Measurements from ENCODE around the gene ZNF566. TPM values are rescaled to one million over a fixed set of nuclear protein-coding genes. Genes with fewer than 3 reads are reported as not detected.

ZNF566 gene
- total RNA-seq, 3 donors from 2014 or later (not counting 1 experiment from before 2014, with no cell fraction given), result 7.9 to 16.0 (median 12.4) TPM

- no peak for ATAC-seq
- Histone ChIP-seq H3K4me3 (ENCODE audit: low read length) (peak overlapping the region; percentile 89), H3K36me3 (ENCODE audit: control insufficient read depth, insufficient read depth, low read length) (no peaks in the 10 kb centered on the region), H3K9me3 (ENCODE audit: control insufficient read depth, insufficient read depth, low read length) (peaks cover 8% of the 10 kb centered on the region), H3K27ac (ENCODE audit: low read length) (peak overlapping the region; percentile 91), H3K4me1 (ENCODE audit: control insufficient read depth, insufficient read depth, low read length) (peaks cover 15% of the 10 kb centered on the region), H3K27me3 (ENCODE audit: control insufficient read depth, insufficient read depth, low read length) (peaks cover 7% of the 10 kb centered on the region)
- Mint-ChIP-seq H3K4me3 (peak overlapping the region; percentile 98), H3K27me3 (ENCODE audit: low read depth in 2 of 2) (peaks cover 15 to 18% of the 10 kb centered on the region in 2 donors), H3K9me3 (no peaks in the 10 kb centered on the region), H3K4me1 (peaks cover 21 to 28% of the 10 kb centered on the region in 2 donors), H3K27ac (peak overlapping the region; percentile 94 to 99), H3K36me3 (no peaks in the 10 kb centered on the region)
- TF ChIP-seq CTCF (IDR thresholded peaks at IDR 0.05), result no peak
- intact Hi-C loops (cut with micrococcal nuclease), result no loop called here
- DNase-seq, result no peak
- 45% methylated on average over 25 of the region's 25 CpGs for WGBS (ENCODE audit: insufficient coverage)
Measured at GRCh38 chr19:36417752-36418286, 71.5 kb downstream of the ZNF566 start.

- intact Hi-C loops (cut with micrococcal nuclease), result no loop called here
- no peak overlapping the region for H3K4me3 Mint-ChIP-seq
- Histone ChIP-seq H3K36me3 (ENCODE audit: control insufficient read depth, insufficient read depth, low read length) (peaks cover 37% of the 10 kb centered on the region), H3K27ac (ENCODE audit: low read length) (no peak overlapping the region), H3K27me3 (ENCODE audit: control insufficient read depth, insufficient read depth, low read length) (no peaks in the 10 kb centered on the region), H3K4me3 (ENCODE audit: low read length) (no peak overlapping the region), H3K9me3 (ENCODE audit: control insufficient read depth, insufficient read depth, low read length) (peaks cover 13% of the 10 kb centered on the region), H3K4me1 (ENCODE audit: control insufficient read depth, insufficient read depth, low read length) (no peaks in the 10 kb centered on the region)
- peaks cover 7% of the 10 kb centered on the region in 2 donors for H3K4me1 Mint-ChIP-seq
- WGBS (ENCODE audit: insufficient coverage), result 100% methylated on average over 5 of the region's 5 CpGs
- H3K27ac Mint-ChIP-seq, result peak overlapping the region in 1 of 2 donors; percentile 57
- DNase-seq, result no peak
- H3K36me3 Mint-ChIP-seq, result peaks cover 37% of the 10 kb centered on the region
- no peak for ATAC-seq
- H3K9me3 Mint-ChIP-seq, result peaks cover 0 to 6% of the 10 kb centered on the region in 2 donors
- H3K27me3 Mint-ChIP-seq (ENCODE audit: low read depth in 2 of 2), result no peaks in the 10 kb centered on the region
- TF ChIP-seq CTCF (IDR thresholded peaks at IDR 0.05), result no peak
Measured at GRCh38 chr19:36409841-36410240, 79.5 kb downstream of the ZNF566 start.

GRCh38 chr19:36408101-36408500, 81.3 kb downstream of the ZNF566 start:
- Mint-ChIP-seq H3K27me3 (ENCODE audit: low read depth in 2 of 2) (no peaks in the 10 kb centered on the region), H3K9me3 (peaks cover 0 to 6% of the 10 kb centered on the region in 2 donors), H3K4me1 (peaks cover 7% of the 10 kb centered on the region in 2 donors), H3K4me3 (no peak overlapping the region), H3K36me3 (peaks cover 44% of the 10 kb centered on the region), H3K27ac (no peak overlapping the region)
- Histone ChIP-seq H3K36me3 (ENCODE audit: control insufficient read depth, insufficient read depth, low read length) (peaks cover 46% of the 10 kb centered on the region), H3K4me1 (ENCODE audit: control insufficient read depth, insufficient read depth, low read length) (no peaks in the 10 kb centered on the region), H3K9me3 (ENCODE audit: control insufficient read depth, insufficient read depth, low read length) (peaks cover 13% of the 10 kb centered on the region), H3K27me3 (ENCODE audit: control insufficient read depth, insufficient read depth, low read length) (no peaks in the 10 kb centered on the region), H3K4me3 (ENCODE audit: low read length) (no peak overlapping the region), H3K27ac (ENCODE audit: low read length) (no peak overlapping the region)
- ATAC-seq (no peak), DNase-seq (no peak)
- intact Hi-C loops (cut with micrococcal nuclease), result no loop called here
- no peak for TF ChIP-seq CTCF (IDR thresholded peaks at IDR 0.05)
- 100% methylated on average over 2 of the region's 3 CpGs for WGBS (ENCODE audit: insufficient coverage)

GRCh38 chr19:36404498-36404897, 84.9 kb downstream of the ZNF566 start:
- Histone ChIP-seq H3K27ac (ENCODE audit: low read length) (no peak overlapping the region), H3K4me3 (ENCODE audit: low read length) (no peak overlapping the region), H3K36me3 (ENCODE audit: control insufficient read depth, insufficient read depth, low read length) (peaks cover 52% of the 10 kb centered on the region), H3K4me1 (ENCODE audit: control insufficient read depth, insufficient read depth, low read length) (no peaks in the 10 kb centered on the region), H3K9me3 (ENCODE audit: control insufficient read depth, insufficient read depth, low read length) (peaks cover under 1% of the 10 kb centered on the region), H3K27me3 (ENCODE audit: control insufficient read depth, insufficient read depth, low read length) (no peaks in the 10 kb centered on the region)
- Mint-ChIP-seq H3K9me3 (peaks cover 6 to 15% of the 10 kb centered on the region in 2 donors), H3K4me1 (peaks cover 0 to under 1% of the 10 kb centered on the region in 2 donors), H3K36me3 (peaks cover 55% of the 10 kb centered on the region), H3K4me3 (no peak overlapping the region), H3K27ac (no peak overlapping the region), H3K27me3 (ENCODE audit: low read depth in 2 of 2) (no peaks in the 10 kb centered on the region)
- no peak for TF ChIP-seq CTCF (IDR thresholded peaks at IDR 0.05)
- intact Hi-C loops (cut with micrococcal nuclease), result no loop called here
- WGBS (ENCODE audit: insufficient coverage), result 96% methylated on average over 3 of the region's 3 CpGs
- no peak for DNase-seq
- ATAC-seq, result no peak
